ENCODE results near the gene BAX.

The BAX gene

DNA sequence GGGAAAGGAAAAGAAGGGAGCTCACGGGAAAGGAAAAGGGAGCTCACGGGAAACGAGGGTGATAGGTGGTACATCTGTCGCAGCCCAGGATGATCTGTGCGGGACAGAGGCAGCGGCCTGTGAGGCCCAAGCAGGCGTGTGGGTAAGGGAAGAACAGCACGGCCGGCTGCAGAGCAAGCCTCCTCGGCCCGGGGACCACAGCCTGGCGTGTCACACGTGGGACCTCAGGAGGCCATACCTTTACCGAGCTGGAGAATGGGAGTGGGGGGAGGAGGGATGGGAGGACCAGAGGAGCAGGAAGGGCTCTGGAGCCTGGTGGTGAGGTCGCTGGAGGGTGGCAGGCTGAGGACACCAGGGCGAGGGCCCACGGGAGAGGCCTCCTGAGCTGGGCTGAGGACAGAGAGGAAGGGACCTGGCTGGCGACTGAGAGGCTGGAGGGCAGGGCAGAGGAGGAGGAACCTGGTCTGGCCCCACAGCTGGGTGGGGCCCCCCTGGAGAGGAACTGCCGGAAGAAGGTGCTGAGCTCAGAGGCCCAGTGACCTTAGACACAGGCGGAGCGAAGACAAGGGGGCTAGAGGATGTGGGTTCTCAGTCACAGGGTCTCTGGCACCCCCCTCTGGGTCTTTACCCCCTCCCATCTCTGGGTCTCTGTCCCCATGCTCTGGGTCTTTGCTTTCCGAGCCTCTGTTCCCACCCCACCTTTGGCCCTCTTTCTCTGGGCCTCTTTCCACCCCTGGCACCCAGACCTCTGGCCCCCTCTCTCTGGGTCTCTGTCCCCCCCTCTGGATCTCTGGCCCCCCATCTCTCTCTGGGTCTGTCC is 7.6 kb downstream of the BAX start:
- DNase-seq (ENCODE audit: low read depth): no peak

- DNase-seq (ENCODE audit: low read depth): no peak
Observed at GRCh38 chr19:48962849-48963165, 8.1 kb downstream of the BAX start.

GRCh38 chr19:48963371-48964204 is 8.9 kb downstream of the BAX start:
- DNase-seq (ENCODE audit: low read depth): peak; percentile 66

GRCh38 chr19:48964205-48965039 is 9.7 kb downstream of the BAX start:
- DNase-seq (ENCODE audit: low read depth): no peak

DNA sequence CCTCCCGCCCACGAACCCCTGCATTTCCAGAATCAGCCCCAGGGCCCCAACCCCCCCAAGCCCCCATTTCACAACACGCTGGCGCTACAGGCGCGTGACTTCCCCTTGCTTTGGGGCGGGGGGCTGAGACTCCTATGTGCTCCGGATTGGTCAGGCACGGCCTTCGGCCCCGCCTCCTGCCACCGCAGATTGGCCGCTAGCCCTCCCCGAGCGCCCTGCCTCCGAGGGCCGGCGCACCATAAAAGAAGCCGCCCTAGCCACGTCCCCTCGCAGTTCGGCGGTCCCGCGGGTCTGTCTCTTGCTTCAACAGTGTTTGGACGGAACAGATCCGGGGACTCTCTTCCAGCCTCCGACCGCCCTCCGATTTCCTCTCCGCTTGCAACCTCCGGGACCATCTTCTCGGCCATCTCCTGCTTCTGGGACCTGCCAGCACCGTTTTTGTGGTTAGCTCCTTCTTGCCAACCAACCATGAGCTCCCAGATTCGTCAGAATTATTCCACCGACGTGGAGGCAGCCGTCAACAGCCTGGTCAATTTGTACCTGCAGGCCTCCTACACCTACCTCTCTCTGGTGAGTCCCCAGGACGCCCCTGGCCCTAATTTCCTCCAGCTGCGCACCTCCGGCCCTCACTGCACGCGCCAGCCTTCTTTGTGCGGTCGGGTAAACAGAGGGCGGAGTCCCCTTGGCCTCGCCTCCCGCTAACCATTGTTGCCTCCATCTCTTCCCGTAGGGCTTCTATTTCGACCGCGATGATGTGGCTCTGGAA is 10.5 kb downstream of the BAX start, which contains the start of gene FTL:
Gene FTL (plus strand): TSS at position 270 of the 766 bp plus-strand sequence. CDS start 199 bp downstream, at position 469.
- peak; percentile 90 for DNase-seq (ENCODE audit: low read depth)

DNA sequence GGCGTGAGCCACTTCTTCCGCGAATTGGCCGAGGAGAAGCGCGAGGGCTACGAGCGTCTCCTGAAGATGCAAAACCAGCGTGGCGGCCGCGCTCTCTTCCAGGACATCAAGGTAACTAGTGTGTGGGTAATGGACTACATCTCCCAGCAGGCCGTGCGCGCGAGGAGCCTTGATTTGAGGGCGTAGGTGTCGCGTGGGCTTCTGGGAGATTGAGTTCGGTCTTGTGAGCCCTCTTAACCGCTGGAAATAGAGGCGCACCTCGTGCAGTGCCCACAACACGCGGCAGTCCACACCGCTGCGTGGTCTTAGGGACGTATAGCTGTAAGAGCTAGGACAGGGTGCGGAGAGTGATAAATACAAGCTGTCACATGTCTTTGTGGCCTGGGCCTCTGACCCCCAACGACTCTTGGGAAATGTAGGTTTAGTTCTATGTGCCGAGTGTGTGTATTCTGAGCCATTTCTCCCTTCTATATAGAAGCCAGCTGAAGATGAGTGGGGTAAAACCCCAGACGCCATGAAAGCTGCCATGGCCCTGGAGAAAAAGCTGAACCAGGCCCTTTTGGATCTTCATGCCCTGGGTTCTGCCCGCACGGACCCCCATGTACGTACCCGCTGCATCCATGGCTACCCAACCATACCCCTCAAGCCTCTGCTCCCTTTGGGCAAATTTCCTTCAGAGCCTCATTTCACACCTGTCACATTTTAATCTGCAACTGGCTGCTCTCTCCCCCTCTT is 11.3 kb downstream of the BAX start:
- DNase-seq (ENCODE audit: low read depth): peak; percentile 82

- no peak for DNase-seq (ENCODE audit: low read depth)
Observed at GRCh38 chr19:48966541-48967345, 12.1 kb downstream of the BAX start.

DNA sequence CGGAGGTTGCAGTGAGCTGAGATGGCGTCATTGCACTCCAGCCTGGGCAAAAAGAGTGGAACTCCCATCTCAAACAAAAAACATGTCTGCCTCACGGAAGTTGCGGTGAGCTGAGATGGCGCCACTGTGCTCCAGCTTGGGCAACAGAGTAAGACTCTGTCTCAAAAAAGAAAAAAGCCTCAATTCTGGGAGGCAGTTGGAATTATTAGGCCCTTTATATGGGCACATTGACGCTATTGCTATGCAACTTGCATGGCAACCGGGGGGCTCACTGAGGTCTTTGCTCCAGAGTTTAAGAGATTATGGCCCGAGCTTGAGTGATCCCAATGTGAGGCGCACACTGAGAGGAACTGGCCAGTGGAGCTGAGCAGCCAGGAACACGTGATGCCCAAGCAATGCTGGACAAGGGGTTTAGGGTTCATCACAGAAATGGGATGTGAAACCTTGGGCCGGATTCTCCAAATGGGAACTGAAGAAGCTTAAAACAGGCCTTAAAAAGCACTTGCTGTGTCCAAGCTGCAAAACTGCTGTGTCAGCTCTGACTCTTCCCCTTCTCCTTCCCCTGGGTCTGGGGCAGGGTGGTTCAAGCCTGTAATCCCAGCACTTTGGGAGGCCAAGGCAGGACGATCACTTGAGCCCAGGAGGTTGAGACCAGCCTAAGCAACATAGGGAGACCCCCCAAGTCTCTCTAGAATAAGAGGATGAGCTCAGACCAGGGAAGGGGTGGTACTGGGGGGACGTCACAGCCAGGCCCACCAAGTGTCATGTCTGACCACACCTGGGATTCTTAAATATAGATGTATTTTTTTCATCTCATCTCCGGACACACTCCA is 12.9 kb downstream of the BAX start:
- no peak for DNase-seq (ENCODE audit: low read depth)

- DNase-seq (ENCODE audit: low read depth): no peak
Observed at GRCh38 chr19:48968179-48968661, 13.5 kb downstream of the BAX start.

GRCh38 chr19:48968813-48969218 is 14.1 kb downstream of the BAX start:
- no peak for DNase-seq (ENCODE audit: low read depth)

DNA sequence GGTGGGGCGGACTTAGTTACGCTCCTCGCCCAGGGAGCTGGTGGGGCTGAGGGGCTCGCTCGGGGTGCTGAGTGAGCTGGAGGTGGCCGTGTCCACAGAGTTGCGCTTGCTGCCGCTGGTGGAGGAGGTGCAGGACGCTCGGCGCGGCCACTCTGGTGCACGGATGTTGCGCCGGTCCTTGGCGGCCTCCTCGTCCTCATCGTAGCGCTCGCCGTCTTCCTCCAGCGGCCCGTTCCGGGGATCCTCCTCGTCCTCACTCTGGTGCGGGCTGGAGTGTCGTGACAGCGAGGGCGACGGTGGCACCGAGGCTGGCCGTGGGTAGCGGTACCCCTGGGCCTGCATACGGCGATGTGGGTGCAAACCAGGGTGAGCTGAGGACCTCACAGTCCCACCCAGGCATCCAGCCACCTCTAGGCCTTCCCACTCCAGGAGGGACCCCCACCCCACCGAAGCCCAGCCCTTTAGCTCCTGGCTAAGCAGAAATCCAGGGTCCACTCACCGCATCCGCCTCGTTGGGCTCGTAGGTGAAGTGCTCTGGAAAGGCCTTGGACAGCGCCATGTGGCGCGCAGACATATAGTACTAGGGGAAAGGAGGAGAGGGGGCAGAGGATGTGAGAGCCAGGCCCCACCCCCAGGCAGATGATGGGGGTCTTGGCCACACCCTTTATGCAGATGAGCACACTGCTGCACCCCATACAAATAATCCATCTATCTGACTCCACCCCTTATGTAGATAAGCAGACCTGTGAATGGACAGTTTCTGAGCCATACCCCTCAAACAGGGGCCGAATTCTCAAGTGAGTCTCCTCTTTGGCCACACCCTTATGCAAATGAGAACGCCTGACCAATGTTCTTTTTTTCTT is 14.8 kb downstream of the BAX start:
- no peak for DNase-seq (ENCODE audit: low read depth)

GRCh38 chr19:48970139-48970766 is 15.6 kb downstream of the BAX start:
- DNase-seq (ENCODE audit: low read depth): no peak

- peak; percentile 76 for DNase-seq (ENCODE audit: low read depth)
Observed at GRCh38 chr19:48970923-48971395, 16.3 kb downstream of the BAX start.

- DNase-seq (ENCODE audit: low read depth): no peak
Observed at GRCh38 chr19:48975947-48976847, 21.5 kb downstream of the BAX start.

- no peak for DNase-seq (ENCODE audit: low read depth)
Observed at GRCh38 chr19:48977061-48977460, 22.4 kb downstream of the BAX start.

DNA sequence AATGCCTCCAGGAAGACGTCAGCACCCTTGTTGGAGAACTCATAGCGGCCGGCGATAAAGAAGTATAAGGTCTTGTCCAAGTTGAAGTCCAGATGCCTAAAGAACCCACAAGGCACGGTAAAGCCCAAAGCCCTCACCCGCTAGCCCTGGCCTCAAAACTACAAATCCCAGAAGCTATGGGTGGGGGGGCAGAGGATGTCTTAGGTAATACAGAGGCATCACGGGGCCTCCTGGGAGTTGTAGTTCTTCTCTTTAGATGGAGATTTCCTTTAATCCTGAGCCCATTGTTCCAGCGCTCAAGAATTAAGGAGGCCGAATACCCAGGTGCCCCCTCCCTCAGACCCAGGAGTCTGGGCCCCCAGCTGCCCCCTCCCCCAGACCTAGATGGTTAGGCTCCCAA is 27.6 kb downstream of the BAX start:
- DNase-seq (ENCODE audit: low read depth): no peak
